Mucosa of descending colon (tissue), 3 donors: ENCODE results near the gene IFT43. TPM values are rescaled to one million over a fixed set of nuclear protein-coding genes. Genes with fewer than 3 reads are reported as not detected.

Source experiments
- ATAC-seq: fragments of 200-7000 bp; cut with Tn5 transposase; one replicate; pipeline ENCODE4 v1.9.1; 2020; ENCODE audit warnings: mild to moderate bottlenecking, moderate library complexity
- DNase-seq, 3 donors: peaks; one replicate each; pipeline ENCODE4 v3.0.0-alpha.2; 2020
- H3K36me3 ChIP-seq: fragments of 200-600 bp; one replicate; pipeline ENCODE4 v1.8.0; 2021; ENCODE audit warnings: low read depth, mild to moderate bottlenecking
- H3K4me1 ChIP-seq: fragments of 200-600 bp; one replicate; pipeline ENCODE4 v1.8.0; 2021; ENCODE audit warnings: low read depth, mild to moderate bottlenecking
- H3K4me3 ChIP-seq: fragments of 200-600 bp; one replicate; pipeline ENCODE4 v1.8.0; 2021; ENCODE audit warnings: mild to moderate bottlenecking
- H3K9me3 ChIP-seq: fragments of 200-600 bp; one replicate; pipeline ENCODE4 v1.8.0; 2021; ENCODE audit warnings: mild to moderate bottlenecking
- CTCF ChIP-seq: fragments of 200-600 bp; IDR thresholded peaks from one replicate; pipeline ENCODE4 v1.8.0; 2022; ENCODE audit warnings: antibody characterized with exemption, mild to moderate bottlenecking
- intact Hi-C, 2 donors: fragments of 100-400 bp; cut with DNase I in 1 of 2; cut with micrococcal nuclease in 1 of 2; formaldehyde crosslinking; loops; one replicate each; pipeline versions ENCODE4 v1.11.0 to v1.11.1; 2022; cut with DNase I, micrococcal nuclease
- total RNA-seq, 3 donors: library from RNA; stranded (reverse); fragmentation: NEBNext Ultra II Directional in 2 of 3; extraction: Animal tissue kit (Norgen Biotek cat#: 25700) in 2 of 3; gene quantifications; one replicate each; pipeline versions ENCODE4 v1.2.1 to v1.2.4, GENCODE V29; 2021 to 2023
- donor health status: DM: no; HTN: no; CAD: no; lungs with moderate emphysema.
- donor health status: DM: no; HTN: no; CAD: no.
- donor health status: DM: no; HTN: yes; CAD: no.

IFT43 gene
- total RNA-seq, 3 donors from 2014 or later = 27.3 to 64.0 (median 27.5) TPM

GRCh38 chr14:76121089-76121748 lies 135.7 kb downstream of the IFT43 start:
- TF ChIP-seq CTCF = no peak
- no peaks in the 10 kb centered on the region for H3K9me3 ChIP-seq
- DNase-seq (no peak), ATAC-seq (no peak)
- H3K36me3 ChIP-seq = no peaks in the 10 kb centered on the region
- intact Hi-C loops = no loop called here
- no peaks in the 10 kb centered on the region for H3K4me1 ChIP-seq
- no peak overlapping the region for H3K4me3 ChIP-seq

GRCh38 chr14:76123426-76124225 lies 138.1 kb downstream of the IFT43 start:
- H3K9me3 ChIP-seq = no peaks in the 10 kb centered on the region
- intact Hi-C loops = no loop called here
- H3K4me1 ChIP-seq = no peaks in the 10 kb centered on the region
- no peak for TF ChIP-seq CTCF
- DNase-seq = no peak
- no peak for ATAC-seq
- H3K4me3 ChIP-seq = no peak overlapping the region
- H3K36me3 ChIP-seq = no peaks in the 10 kb centered on the region

- no peak overlapping the region for H3K4me3 ChIP-seq
- intact Hi-C loops = no loop called here
- H3K36me3 ChIP-seq = no peaks in the 10 kb centered on the region
- no peak for TF ChIP-seq CTCF
- H3K4me1 ChIP-seq = no peaks in the 10 kb centered on the region
- ATAC-seq (no peak), DNase-seq (no peak)
- no peaks in the 10 kb centered on the region for H3K9me3 ChIP-seq
Measured at GRCh38 chr14:76125511-76125910, 139.9 kb downstream of the IFT43 start.

GRCh38 chr14:76126076-76126475 lies 140.5 kb downstream of the IFT43 start:
- TF ChIP-seq CTCF = no peak
- no peaks in the 10 kb centered on the region for H3K36me3 ChIP-seq
- H3K9me3 ChIP-seq = no peaks in the 10 kb centered on the region
- DNase-seq (no peak), ATAC-seq (no peak)
- intact Hi-C loops = no loop called here
- H3K4me3 ChIP-seq = no peak overlapping the region
- H3K4me1 ChIP-seq = no peaks in the 10 kb centered on the region

GRCh38 chr14:76129851-76130576 lies 144.5 kb downstream of the IFT43 start:
- no peak for DNase-seq
- Histone ChIP-seq H3K9me3 (no peaks in the 10 kb centered on the region), H3K4me1 (no peaks in the 10 kb centered on the region), H3K36me3 (no peaks in the 10 kb centered on the region), H3K4me3 (no peak overlapping the region)
- no peak for TF ChIP-seq CTCF
- ATAC-seq = no peak
- intact Hi-C loops = no loop called here
